Germinal center (tissue), 1 donor: ENCODE measurements around the gene MXD3.
"Not testable (repeated sequence)": the region's sequence is repeated elsewhere in the genome, so short reads cannot be mapped to it uniquely, and the experiment has no call there.

Experiments used
- DNase-seq: peaks from one replicate; pipeline ENCODE4 v3.0.0; 2012; ENCODE audit warnings: mixed read lengths, low spot score

The MXD3 gene

GRCh38 chr5:177265395-177265794 lies 46.3 kb downstream of the MXD3 start:
- no peak for DNase-seq

- no peak for DNase-seq
These were observed 47.5 kb downstream of the MXD3 start for GRCh38 chr5:177264178-177264577.

GRCh38 chr5:177261510-177261909 lies 50.2 kb downstream of the MXD3 start:
- no peak for DNase-seq

DNA sequence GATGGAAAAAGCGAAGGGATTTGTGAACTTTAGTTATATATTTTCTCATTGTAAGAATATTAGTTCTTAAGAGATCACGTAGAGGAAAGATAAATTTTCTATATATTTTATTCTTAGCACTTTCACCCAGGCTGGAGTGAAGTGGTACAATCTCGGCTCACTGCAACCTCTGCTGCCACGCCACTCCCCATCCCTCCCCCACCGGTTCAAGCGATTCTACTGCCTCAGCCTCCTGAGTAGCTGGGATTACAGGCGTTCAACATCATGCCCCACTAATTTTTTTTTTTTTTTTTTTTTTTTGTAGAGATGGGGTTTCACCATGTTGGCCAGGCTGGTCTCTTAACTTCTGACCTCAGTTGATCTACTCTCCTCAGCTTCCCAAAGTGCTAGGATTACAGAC lies 50.7 kb downstream of the MXD3 start:
- DNase-seq, result no peak

- not testable (repeated sequence) for DNase-seq
These were observed 53.0 kb downstream of the MXD3 start for GRCh38 chr5:177258711-177259110.
